Measurements from ENCODE around the gene G6PC3.
"Not testable (repeated sequence)": the region's sequence is repeated elsewhere in the genome, so short reads cannot be mapped to it uniquely, and the experiment has no call there.

Gene G6PC3

DNA sequence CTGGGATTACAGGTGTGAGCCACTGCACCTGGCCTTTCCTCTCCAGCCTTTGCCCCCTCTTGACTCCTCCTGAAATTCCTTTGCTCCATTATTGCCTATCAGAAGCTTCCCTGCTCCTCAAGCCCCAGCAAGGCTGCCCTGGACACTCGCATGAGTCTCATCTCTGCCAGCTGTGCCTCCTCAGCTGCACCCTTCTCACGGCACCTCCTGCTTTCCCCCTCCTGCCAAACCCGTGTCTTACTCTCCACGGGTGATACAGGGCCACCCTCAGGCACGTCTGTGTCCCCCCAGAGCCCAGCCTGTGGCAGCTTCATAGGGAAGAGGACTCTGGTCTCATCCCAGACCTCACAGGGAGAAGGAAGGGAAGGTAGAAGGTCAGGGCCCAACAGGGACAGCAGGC is 15.4 kb downstream of the G6PC3 start:
- no peak for DNase-seq

DNA sequence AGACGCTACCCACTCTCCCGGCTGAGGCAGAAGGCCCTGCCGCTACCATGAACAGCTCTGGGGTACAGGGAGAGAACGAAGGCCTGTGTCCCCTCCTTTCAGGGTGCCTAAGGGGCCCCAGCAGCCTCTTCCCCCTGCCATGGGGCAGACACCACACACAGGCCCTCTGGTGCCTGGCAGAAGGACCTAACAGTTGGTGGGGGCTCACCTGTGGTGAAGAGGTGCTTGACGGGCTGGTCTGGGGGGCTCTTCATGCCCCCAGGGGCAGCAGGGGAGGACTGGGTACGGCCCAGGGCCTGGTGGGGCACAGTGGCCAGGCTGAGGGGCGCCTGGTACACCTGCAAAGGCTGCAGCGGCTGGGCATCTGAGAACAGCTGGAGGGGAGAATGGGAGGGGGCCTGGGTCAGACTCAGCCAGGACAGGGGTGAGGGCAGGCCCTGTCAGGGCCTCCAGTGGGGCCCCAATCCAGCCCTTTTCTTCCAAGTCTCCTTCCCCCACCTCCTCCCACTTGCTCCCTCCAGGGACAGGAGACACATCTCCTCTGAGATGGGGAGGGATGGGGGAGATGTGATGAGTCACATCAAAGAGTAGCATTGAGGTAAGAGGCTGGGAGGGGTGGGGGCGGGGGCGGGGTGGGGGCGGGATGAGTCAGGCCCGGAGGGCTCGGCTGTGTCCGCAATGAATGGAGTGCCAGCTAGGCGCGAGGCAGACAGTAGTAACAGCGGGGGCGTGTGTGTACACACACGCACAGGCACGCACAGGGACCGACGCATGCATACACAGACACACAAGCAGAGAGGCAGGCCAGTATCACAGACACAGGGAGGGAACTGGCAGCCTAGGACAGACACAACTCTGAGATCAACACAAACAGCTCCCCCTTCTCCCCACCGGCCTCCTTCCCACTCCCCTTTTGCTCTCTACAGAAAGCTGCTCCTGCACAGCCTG is 16.1 kb downstream of the G6PC3 start:
- no peak for DNase-seq

DNA sequence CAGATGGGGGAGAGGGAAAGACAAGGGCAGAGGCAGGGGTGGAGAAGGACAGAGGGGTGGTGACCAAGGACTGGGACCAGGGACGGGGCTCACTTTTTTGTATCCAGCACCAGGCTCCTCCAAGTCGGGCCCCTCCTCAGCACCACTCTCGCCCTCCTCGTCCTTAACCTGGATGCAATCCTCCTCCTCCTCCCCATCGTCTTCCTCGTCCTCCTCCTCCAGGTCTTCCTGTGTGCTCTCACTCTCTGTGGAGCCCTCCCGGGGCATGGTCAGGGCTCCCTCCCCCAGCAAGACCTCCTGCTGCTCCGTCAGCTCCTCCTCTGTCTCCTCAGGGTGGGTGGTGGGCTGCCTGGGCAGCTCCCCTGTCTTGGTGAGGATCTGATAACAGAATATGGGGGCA is 16.8 kb downstream of the G6PC3 start:
- DNase-seq: no peak

DNA sequence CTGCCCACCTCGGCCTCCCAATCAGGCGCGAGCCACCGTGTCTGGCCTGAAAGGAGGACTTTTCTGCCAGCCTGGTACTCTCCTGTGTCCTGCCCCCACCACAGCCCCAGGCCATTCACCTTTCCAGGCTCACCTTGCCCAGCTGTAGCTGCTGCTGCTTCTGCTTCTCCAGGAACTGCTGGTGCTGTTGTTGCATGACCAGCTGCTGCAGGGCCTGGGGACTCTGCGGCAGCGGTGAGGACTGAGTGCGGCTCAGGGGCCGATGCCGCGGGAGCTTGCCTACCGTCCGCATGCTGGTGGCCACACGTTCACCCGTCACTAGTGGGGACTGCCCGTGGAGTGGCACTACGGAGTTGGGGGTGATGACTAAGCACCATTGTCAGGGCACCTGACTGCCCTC is 17.7 kb downstream of the G6PC3 start:
- DNase-seq: no peak

DNA sequence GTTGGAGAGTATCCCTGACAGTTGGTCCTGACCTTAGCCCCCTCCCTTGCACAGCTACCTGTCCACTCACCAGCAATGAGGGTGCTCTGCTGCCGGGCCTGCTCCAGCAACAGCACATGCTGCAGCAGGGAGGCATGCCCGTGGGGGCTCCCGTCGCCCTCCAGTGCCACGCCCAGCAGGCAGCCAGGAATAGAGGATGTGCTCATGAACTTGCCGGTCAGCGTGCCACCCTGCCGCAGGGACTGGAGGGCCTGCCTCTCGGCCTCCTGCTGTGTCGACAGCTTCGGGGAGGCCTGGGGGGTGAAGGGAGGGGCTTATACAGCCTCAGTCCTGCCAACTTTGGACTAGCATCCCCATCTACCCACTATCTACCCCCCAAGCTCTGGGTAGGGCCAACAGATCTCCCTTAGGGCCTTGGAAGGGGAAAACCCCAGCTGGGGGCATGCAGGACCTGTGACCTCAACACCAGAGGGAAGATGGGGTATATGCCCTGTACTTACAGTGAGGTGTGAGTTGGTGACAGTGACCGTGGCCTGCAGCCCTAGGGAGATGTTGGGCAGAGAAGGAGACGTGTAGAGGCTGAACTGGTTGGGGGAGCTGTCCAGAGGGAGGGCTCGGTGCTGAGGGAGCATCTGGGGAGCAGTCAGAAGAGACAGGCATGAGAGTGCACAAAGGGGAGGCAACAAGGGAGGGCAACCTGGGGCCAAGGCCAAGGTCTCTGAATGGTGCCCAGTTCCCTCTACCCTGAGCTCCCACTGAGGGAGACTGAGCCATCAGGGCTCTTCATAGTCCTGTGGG is 20.9 kb downstream of the G6PC3 start:
- no peak for DNase-seq

DNA sequence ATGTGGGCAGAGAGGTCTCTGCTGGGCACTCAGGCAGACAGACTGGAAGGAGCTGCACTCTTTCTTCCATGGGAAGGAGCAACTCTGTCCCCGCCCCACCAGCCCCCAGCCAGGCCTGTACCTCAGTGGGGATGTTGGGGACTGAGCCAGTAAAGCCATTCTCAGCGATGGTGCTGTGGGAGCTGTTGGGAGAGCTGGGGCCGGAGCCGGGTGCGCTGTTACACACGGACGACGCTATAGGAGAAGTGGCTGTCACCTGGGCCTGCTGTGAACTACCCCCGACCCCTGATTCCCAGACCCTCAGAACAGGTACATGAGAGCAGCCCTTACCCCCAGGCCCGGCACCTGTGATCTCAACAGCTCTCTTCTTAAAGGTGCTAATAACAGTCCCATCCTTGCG is 21.5 kb downstream of the G6PC3 start:
- no peak for DNase-seq

DNA sequence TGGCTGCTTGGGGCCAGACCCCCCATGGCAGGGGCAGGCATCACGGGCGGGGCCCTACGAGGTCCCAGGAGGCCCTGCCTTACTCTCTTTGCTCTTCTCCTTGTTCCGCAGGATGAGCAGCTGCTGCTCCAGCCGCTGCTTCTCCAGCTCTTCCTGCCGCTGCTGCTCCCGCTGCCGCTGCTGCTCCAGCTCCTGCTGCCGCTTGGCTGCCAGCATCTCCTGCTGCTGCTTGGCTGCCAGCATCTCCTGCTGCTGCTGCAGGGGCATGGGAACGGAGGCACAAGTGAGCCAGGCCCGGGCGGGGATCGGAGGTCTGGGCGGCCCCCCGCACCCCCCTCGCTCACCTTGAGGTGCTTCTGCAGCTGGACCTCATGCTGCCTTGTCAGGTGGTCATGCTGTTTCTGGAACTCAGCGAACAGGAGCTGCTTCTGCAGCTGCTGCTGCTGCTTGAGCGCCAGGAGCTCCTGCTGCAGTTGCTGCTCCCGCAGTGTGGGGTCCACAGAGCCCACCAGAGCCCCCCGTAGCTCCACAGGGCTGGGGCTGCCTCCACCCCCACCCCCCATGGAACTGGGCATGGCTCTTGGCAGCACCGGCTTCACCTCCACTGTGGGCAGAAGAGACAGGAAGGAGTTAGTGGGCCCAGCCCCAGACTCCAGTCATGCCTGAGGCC is 22.8 kb downstream of the G6PC3 start:
- no peak for DNase-seq

DNA sequence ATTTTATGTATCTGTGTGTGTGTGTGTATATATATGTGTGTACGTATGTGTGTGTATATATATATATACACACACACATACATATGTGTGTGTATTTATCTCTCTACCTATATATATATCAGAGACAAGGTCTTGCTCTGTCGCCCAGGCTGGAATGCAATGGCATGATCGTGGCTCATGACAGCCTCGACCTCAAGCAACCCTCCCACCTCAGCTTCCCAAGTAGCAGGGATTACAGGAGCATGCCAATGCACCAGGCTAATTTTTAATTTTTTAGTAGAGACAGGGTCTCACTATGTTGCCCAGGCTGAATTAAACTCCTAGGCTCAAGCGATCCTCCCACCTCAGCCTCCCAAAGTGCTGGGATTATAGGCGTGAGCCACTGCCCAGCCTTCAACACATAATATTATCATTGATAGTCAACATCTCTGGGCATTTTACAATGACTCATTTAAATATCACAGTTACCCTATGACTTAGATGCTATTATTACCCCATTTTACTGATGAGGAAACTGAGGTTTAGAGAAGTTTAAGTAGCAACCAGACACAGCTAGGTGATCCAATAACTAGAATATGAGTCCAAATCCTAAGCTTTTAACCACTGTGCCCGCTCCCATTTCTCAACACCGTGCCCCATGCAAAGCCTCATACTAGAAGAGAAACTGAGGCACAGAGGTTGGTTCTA is 24.3 kb downstream of the G6PC3 start:
- no peak for DNase-seq

DNA sequence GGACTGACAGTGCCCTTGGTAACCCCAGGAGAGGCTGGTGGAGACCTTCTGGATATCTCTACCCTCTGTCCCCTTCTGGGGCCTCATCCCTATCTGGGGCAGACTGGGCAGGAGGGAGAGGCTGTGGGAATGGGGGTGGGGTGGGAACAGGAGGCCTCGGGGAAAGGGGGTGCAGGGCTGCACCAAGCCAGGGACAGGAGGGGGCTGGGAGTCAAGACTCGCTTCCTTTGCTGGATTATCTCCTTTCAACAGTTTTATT is 24.8 kb downstream of the G6PC3 start:
- DNase-seq: no peak

DNA sequence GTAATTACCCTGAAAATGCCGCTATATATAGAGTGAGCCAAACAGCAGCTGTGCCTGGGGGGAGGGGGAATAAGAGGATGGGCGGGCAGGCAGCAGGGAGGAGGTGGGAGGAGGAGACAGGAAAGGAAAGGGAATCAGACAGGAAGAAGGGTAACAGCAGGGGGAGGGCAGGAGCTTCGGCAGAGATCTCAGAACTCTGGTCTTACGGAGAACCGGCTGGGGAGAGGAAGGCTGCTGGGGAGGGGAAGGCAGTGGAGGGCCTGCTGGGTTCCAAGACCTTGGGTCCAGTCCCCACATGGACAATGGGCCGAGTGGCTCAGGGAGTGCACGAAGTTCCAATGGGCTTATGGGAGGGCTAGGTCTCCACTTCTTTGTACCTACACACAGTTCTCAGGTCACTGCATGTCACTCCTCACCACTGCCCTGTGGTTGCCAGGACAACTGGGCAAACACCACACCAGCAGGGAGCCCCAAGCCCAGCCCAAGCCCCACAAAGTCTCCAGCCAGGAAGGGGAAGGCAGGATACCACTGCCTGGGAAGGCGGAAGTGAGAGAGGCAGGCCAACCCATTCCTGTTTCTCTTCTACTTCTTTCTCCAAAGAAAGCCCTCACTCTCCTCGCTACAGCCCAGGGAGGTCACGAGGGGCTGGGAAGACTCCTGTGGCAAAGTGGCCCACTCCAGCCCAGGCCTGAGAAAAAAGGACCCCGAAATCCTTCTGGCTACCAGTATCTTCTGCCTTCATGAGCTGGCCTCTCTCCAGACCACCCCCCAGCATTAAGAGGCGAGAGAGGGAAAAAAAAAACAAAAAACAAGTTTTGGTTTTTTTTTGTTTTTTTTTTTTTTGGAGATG is 25.3 kb downstream of the G6PC3 start:
- DNase-seq: peak; percentile 60

DNA sequence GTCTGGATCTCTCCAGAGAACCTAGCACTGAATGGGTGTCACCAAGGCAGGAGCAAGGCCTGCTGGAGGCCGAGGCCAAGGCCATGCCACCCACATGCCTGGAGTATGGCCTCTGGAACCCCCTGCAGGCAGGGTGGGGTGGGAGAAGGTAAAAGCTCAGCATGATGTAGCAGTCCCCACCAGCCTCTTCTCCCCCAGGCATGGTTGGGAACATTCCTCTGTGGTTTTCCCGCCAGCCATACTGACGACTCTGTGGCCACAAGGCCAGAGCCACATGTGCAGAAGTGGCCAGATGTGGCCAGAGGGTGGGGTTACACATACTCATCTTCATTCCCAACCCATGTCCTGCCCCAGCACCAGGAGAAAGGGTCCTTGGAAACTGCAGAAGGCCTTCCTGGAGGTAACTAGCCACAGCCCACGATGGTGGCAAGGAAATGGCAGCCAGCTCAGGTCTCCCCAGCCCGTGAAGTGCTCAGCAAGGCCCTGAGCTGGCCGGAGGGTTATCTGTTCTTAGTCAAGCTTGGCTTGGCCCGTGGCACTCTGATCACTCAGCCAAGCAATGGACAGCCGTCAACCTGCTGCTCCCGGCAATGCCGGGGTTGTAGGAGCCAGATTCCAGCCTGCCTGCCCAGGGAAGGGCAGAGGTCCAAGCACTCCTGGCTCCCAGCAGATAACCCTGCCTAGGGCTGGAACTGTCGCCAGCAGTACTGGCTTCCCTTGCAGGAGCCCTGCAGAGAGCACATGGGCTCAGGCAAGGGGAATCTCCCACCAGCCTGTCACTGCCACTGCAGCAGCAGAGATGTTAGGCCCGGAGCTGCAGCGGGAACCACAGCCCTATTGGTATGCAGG is 26.8 kb downstream of the G6PC3 start:
- no peak for DNase-seq

DNA sequence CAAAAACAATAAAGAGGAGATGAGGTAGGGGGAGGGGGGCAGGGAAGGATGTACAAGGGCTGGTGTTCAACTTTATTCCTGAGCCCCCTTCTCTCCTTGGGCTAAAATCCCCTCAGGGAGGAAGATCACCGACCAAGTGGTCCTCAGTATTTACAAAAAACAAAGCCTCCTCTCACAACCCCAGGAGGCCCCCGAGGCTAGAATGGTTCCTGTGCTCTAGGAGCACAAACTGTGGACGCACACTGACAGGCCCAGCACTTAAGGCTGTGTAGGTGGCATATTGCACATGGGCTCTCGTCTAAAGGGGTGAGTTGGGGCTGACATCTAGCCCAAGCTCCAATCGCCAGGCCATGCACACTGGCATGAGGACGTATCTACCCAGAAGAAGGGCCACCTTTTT is 31.3 kb downstream of the G6PC3 start:
- not testable (repeated sequence) for DNase-seq

DNA sequence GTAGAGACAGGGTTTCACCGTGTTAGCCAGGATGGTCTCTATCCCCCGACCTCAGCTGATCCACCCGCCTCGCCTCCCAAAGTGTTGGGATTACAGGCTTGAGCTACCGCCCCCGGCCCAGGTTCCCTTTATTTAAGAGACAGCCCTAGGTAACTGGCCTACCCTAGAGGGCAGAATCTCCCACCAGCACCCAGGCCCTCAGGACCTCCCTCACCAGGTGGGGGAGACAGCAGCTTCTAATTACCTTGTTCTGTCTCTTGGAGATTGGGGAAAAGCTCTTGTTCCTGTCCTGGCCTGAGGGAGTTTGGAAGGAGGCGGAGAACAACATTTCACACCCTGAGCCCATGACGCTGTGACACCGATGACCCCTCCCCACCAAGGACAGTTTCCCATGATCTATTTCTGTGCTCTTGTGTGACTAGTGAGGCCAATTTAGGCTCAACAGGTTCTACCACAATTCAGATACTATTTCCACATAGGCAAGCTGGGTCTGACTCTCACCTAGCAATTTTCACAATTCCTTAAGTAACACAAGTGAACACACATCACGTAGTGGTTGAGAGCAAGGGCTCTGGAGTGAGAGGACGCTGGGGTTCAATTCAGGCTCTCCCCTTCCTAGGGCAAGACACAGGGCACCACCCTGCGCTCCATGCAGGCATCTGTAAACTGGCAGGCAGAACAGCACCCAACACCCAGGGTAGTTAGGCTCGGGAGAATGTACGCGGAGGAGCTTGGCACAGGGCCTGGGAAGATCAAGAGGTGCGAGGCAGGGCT is 32.5 kb downstream of the G6PC3 start:
- DNase-seq: no peak

DNA sequence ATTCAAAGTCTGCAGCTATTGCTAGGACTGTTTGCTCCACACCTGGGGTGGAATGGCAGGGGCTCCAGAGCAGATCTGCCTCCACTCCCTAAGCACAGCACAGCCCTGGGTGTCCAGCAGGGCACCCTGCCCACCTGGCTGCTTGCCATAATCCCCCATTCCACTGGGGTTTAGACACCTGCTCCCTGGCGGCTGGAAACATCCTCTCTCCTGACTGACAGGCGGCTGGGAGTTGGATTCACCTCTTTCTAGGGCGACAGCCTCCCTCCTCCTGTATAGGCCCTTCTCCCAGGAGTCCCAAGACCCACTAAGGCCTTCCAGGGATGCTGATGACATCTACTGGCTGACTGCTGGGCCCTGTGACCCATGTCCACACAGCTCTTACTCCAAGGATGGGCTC is 34.9 kb downstream of the G6PC3 start:
- DNase-seq: peak; percentile 42

DNA sequence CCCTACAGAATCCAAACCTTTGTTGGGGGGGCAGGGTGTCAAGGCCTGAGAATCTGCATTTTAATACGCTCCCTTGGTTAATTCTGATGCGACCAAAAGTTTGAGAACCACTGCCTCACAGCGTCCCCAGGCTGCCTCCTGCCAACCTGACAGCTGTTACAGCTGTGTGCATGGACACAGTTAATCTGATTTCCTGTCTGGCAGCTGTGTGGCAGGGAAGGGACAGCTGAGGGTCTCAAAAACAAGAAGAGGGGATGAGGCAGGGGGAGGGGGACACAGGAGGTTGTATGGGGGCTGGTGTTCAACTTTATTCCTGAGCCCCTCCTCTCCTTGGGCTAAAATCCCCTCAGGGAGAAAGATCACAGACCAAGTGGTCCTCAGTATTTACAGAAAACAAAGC is 35.4 kb downstream of the G6PC3 start:
- no peak for DNase-seq

DNA sequence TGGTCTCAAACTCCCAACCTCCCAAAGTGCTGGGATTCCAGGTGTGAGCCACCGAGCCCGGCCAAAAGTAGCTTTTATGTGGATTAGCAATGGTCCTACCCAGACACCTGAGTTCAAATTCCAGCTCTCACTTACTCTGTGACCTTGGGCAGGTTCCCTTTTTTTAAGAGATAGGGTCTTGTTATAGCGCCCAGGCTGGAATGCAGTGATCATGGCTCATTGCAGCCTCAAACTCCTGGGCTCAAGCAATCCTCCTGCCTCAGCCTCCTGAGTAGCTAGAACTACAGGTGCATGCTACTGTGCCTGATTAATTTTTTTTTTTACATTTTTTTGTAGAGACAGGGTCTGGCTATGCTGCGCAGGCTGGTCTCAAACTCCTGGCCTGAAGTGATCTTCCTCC is 36.3 kb downstream of the G6PC3 start:
- DNase-seq: no peak

DNA sequence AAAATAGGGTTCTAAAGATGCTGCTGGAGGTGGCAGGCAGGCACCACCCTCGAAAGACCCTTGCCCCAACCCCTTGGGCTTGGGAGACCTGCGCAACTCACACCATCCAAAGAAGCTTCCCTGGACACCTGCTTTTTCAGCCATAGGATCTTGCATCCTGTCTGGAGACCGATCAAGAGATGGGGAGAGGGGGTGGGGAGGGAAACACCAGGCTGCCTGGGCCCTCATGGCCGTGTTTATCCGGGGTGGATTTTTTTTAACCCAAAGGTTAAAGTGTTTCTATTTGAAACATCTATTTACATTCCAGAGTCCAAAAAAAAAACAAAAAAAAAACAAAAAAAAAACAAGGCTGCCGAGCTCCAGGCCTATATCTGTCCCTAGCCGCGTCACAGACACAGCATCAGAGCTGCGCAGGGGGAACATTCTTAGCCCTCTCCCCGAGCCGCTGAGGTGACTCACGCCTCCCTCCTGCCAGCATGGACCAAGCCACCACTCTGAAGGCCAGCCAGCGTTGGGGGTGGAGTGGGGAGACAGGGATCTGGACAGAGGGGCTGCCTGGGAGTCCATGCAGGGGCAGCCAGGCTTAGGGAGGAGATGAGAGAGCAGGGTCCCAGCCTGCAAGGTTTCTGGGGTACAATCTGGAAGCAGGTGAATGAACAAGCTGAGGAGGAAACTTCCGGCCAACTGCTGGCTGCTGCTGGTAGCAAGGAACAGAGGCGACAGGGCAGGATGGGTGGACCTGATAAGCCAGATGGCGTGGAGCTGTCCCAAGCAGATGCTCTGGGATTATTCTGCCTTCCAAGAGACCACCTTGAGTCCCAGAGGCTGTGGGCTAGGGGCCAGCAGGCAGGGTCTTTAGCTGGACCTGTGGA is 38.1 kb downstream of the G6PC3 start:
- DNase-seq: no peak

DNA sequence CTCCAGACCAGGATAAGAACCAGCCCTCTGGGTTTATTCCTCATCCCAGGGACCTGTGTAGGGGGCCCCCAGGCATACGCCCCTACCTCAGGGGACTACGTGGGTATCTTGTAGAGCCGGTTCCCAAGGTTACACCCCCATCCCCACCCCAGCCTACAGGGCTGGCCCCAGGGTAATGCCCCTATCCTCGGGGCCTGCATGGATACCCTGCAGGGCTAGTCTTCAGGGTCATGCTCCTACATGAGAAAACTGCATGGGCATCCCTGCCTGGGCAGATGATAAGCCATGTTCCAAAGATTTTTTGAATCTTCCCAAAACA is 38.7 kb downstream of the G6PC3 start:
- DNase-seq: no peak

DNA sequence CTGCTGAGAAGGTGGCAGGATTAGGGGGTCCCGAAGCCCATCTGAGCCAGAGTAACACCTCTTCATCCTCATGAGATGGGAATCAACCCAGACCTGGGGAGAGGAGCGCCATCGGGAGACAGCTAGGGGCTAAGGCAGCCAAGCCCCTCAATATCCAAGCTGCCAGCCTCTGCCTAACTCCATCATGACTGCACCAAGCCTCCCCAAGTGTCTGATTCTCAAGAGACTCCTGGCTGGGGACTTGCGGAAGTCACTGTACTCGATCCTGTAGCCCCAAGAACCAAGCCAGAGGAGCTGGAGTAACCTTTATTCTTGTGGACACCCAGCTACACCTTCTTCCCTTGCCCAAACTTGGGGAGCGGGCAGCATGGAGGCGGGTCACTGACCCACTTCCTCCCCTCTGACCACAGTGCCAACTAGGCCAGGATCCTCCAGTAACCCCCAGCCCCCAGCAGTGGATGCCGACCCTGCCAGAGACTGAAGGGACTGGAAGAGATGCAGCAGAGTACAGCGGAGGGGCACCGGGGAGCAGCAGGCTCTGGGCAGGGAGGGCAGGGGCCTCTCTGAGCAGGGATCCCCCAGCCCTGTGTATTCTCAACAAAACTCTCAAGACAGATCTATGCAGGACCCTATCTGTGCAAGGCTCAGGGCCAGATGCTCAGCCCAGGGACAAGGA is 39.6 kb downstream of the G6PC3 start:
- no peak for DNase-seq

Measured in NCI-H1092 (cell line).